Mesenchymal stem cell (in vitro differentiated cells and primary cell): ENCODE data around the gene CLMN.

Experiments
- DNase-seq: peaks from one replicate; pipeline ENCODE4 v3.0.0-alpha.2; 2013
- H2AFZ ChIP-seq: one replicate; pipeline ENCODE4 v1.6.1; 2013; ENCODE audit warnings: low read depth, mild to moderate bottlenecking, control low read depth, inconsistent platforms, low read length, moderate library complexity
- H2AK5ac ChIP-seq: 2 replicates; pipeline ENCODE4 v1.6.1; 2013; ENCODE audit warnings: low read length, moderate library complexity, mild to moderate bottlenecking, inconsistent platforms; ENCODE audit not compliant: severe bottlenecking
- H2BK120ac ChIP-seq: one replicate; pipeline ENCODE4 v1.6.1; 2013; ENCODE audit warnings: low read depth, mild to moderate bottlenecking, inconsistent platforms, low read length, moderate library complexity
- H2BK12ac ChIP-seq, 2 experiments: one replicate each; pipeline ENCODE4 v1.6.1; 2013; ENCODE audit warnings: inconsistent platforms in 2 of 2, low read length in 2 of 2, mild to moderate bottlenecking in 2 of 2, moderate library complexity in 2 of 2, control low read depth in 1 of 2
- H2BK15ac ChIP-seq: one replicate; pipeline ENCODE4 v1.6.1; 2013; ENCODE audit warnings: mild to moderate bottlenecking, low read depth, inconsistent platforms; ENCODE audit not compliant: poor library complexity, severe bottlenecking
- H2BK5ac ChIP-seq: 2 replicates; pipeline ENCODE4 v1.6.1; 2013; ENCODE audit warnings: low read depth, mild to moderate bottlenecking, low read length, control low read depth, inconsistent platforms; ENCODE audit not compliant: poor library complexity, severe bottlenecking
- H3K14ac ChIP-seq, 2 experiments: one replicate each; pipeline ENCODE4 v1.6.1; 2013; ENCODE audit warnings: inconsistent platforms in 2 of 2, low read length in 2 of 2, control low read depth in 1 of 2, mild to moderate bottlenecking in 1 of 2, moderate library complexity in 1 of 2
- H3K18ac ChIP-seq, 2 experiments: one replicate each; pipeline ENCODE4 v1.6.1; 2013; ENCODE audit warnings: inconsistent platforms in 2 of 2, low read length in 2 of 2, control low read depth in 1 of 2, low read depth in 1 of 2, mild to moderate bottlenecking in 1 of 2
- H3K23ac ChIP-seq, 2 experiments: one replicate each; pipeline ENCODE4 v1.6.1; 2013; ENCODE audit warnings: inconsistent platforms in 2 of 2, low read length in 2 of 2, mild to moderate bottlenecking in 2 of 2, moderate library complexity in 2 of 2, control low read depth in 1 of 2
- H3K27ac ChIP-seq: 2 replicates; pipeline ENCODE4 v1.5.1; 2013; ENCODE audit warnings: mild to moderate bottlenecking, moderate library complexity, low read length, control low read depth, inconsistent platforms; ENCODE audit not compliant: poor library complexity, severe bottlenecking
- H3K27me3 ChIP-seq, 2 experiments: 2 replicates each; pipeline versions ENCODE4 v1.6.1 to v1.7.0; 2013; ENCODE audit warnings: low read length in 2 of 2, mild to moderate bottlenecking in 2 of 2, moderate library complexity in 2 of 2, control low read depth in 1 of 2, inconsistent platforms in 1 of 2; ENCODE audit not compliant: control insufficient read depth in 1 of 2, insufficient read depth in 1 of 2
- H3K36me3 ChIP-seq, 2 experiments: 2 replicates each; pipeline versions ENCODE4 v1.6.1 to v1.7.0; 2013; ENCODE audit warnings: low read length in 2 of 2, control low read depth in 1 of 2, inconsistent platforms in 1 of 2, low read depth in 1 of 2, mild to moderate bottlenecking in 1 of 2; ENCODE audit not compliant: insufficient read depth in 2 of 2, control insufficient read depth in 1 of 2
- H3K4ac ChIP-seq, 2 experiments: one replicate each; pipeline ENCODE4 v1.6.1; 2013; ENCODE audit warnings: inconsistent platforms in 2 of 2, low read length in 2 of 2, mild to moderate bottlenecking in 2 of 2, moderate library complexity in 2 of 2, control low read depth in 1 of 2, low read depth in 1 of 2
- H3K4me1 ChIP-seq: 2 replicates; pipeline ENCODE4 v1.6.1; 2013; ENCODE audit warnings: low read depth, low read length, control low read depth; ENCODE audit not compliant: control insufficient read depth, insufficient read depth
- H3K4me2 ChIP-seq: 2 replicates; pipeline ENCODE4 v1.6.1; 2013; ENCODE audit warnings: low read length, mild to moderate bottlenecking, inconsistent platforms; ENCODE audit not compliant: poor library complexity, severe bottlenecking
- H3K4me3 ChIP-seq, 2 experiments: 2 replicates each; pipeline versions ENCODE4 v1.5.1 to v1.7.0; 2013; ENCODE audit warnings: low read length in 2 of 2, mild to moderate bottlenecking in 2 of 2, control low read depth in 1 of 2, low read depth in 1 of 2; ENCODE audit not compliant: insufficient read depth in 1 of 2
- H3K79me1 ChIP-seq: replicated peaks from 2 replicates; pipeline ENCODE4 v1.6.1; 2013; ENCODE audit warnings: mild to moderate bottlenecking, control low read depth, low read length, inconsistent platforms; ENCODE audit not compliant: poor library complexity, severe bottlenecking
- H3K9ac ChIP-seq: 2 replicates; pipeline ENCODE4 v1.7.0; 2013; ENCODE audit warnings: mild to moderate bottlenecking, low read length, moderate library complexity
- H3K9me3 ChIP-seq: 2 replicates; pipeline ENCODE4 v1.7.0; 2013; ENCODE audit warnings: mild to moderate bottlenecking, low read length; ENCODE audit not compliant: control insufficient read depth
- H4K8ac ChIP-seq: one replicate; pipeline ENCODE4 v1.6.1; 2013; ENCODE audit warnings: inconsistent platforms, mild to moderate bottlenecking, low read length, moderate library complexity
- H4K91ac ChIP-seq: one replicate; pipeline ENCODE4 v1.6.1; 2013; ENCODE audit warnings: mild to moderate bottlenecking, low read length, inconsistent platforms
- WGBS: methylation state at CpG from one replicate; pipeline ENCODE4 v1.1.7; 2013; ENCODE audit warnings: mixed read lengths; 5-methylcytosine and 5-hydroxymethylcytosine counted together

Gene CLMN

DNA sequence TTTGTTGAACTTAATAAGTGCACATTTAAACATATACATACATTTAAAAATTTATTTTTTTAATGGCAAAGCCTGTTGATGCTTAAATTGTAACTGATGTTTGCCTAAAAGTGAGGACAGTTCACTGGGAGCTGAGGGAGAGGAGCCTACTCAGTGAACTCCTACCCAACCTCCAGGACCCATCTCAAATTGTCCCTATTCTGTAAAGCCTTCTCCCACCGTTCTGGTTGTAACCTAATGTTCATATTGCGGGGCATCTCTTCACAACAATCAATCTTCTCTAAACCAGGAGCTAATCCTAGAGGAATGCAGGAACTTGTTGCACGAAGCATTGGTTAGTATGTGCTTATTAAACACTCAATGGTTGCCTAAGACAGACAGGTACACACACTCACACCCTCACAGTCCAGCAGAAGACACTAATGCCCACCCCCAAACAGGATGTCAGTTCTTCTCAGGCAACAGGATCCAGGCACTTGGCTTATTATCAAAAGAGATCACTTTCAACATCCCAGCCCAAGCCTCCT is 1.8 kb downstream of the CLMN start:
- no peak overlapping the region for H3K23ac ChIP-seq
- peaks cover 0 to 7% of the 10 kb centered on the region in 2 experiments for H3K36me3 ChIP-seq
- H2BK12ac ChIP-seq, result no peak overlapping the region
- H3K9me3 ChIP-seq, result no peaks in the 10 kb centered on the region
- H2AFZ ChIP-seq, result no peak overlapping the region
- no peak overlapping the region for H3K18ac ChIP-seq
- no peak overlapping the region for H3K9ac ChIP-seq
- H3K4me2 ChIP-seq, result peak overlapping the region; percentile 93
- H4K8ac ChIP-seq, result no peak overlapping the region
- peaks cover 7% of the 10 kb centered on the region for H3K79me1 ChIP-seq
- H2BK15ac ChIP-seq, result no peak overlapping the region
- H3K4me1 ChIP-seq, result peaks cover 54% of the 10 kb centered on the region
- H3K27me3 ChIP-seq, result peaks cover 0 to 35% of the 10 kb centered on the region in 2 experiments
- H2BK5ac ChIP-seq, result no peak overlapping the region
- WGBS, result 64% methylated on average over 3 of the region's 3 CpGs
- no peak for DNase-seq
- no peak overlapping the region for H3K4ac ChIP-seq
- H3K14ac ChIP-seq, result no peak overlapping the region
- H2AK5ac ChIP-seq, result peak overlapping the region; percentile 78
- no peak overlapping the region for H4K91ac ChIP-seq
- H3K27ac ChIP-seq, result peak overlapping the region; percentile 29
- H3K4me3 ChIP-seq, result no peak overlapping the region
- H2BK120ac ChIP-seq, result no peak overlapping the region

DNA sequence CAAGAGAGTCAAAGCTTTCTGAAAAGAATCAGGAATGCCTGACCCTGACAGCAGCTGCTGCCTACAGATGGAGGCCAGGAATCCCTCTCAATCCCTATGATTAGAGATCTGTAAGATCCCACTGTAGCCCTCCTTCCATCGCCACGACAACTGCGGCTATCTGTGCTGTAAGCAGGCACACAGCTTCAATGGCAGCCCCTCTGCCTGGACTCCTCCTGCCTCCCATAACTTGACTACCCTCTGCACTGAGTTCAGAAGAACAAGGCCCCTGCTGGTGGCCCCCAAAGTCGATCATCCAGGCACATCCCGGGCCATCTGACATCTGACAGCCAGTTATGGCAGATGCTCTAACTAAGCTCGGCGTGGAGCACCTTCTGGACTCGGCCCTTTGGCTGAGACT is 2.9 kb downstream of the CLMN start:
- no peak overlapping the region for H4K91ac ChIP-seq
- no peak overlapping the region for H2BK15ac ChIP-seq
- peaks cover 59% of the 10 kb centered on the region for H3K4me1 ChIP-seq
- H3K27me3 ChIP-seq, result peaks cover 0 to 24% of the 10 kb centered on the region in 2 experiments
- peaks cover 0 to 7% of the 10 kb centered on the region in 2 experiments for H3K36me3 ChIP-seq
- WGBS, result 87% methylated on average over 8 of the region's 8 CpGs
- no peak overlapping the region for H2AK5ac ChIP-seq
- H3K4me3 ChIP-seq, result no peak overlapping the region
- no peak overlapping the region for H3K27ac ChIP-seq
- no peak overlapping the region for H2BK120ac ChIP-seq
- H3K18ac ChIP-seq, result no peak overlapping the region
- no peak for DNase-seq
- H3K9me3 ChIP-seq, result no peaks in the 10 kb centered on the region
- no peak overlapping the region for H3K9ac ChIP-seq
- peaks cover 7% of the 10 kb centered on the region for H3K79me1 ChIP-seq
- H2AFZ ChIP-seq, result no peak overlapping the region
- no peak overlapping the region for H3K23ac ChIP-seq
- H2BK5ac ChIP-seq, result no peak overlapping the region
- no peak overlapping the region for H3K14ac ChIP-seq
- no peak overlapping the region for H4K8ac ChIP-seq
- H2BK12ac ChIP-seq, result no peak overlapping the region
- no peak overlapping the region for H3K4me2 ChIP-seq
- H3K4ac ChIP-seq, result no peak overlapping the region

DNA sequence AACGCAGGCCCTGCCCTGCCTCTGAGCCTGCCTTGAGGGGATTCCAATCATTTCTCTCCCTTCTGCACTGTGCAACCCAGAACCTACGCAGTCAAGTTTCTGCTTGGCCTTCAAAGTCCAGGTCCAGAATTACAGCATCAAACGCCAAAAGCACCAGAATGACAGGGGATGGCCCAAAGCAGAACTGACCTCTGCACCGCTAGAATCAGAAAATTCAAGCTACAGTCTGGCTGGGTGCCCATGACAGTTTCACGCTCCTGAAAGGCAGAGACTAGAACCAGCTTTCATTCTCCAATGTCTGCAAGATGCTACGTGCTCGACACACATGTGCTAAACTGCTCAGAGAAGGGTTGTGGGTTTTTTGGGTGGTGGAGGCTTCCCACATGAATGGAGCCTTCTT is 4.1 kb downstream of the CLMN start:
- no peak overlapping the region for H3K14ac ChIP-seq
- H3K9ac ChIP-seq, result no peak overlapping the region
- H3K4me2 ChIP-seq, result no peak overlapping the region
- peaks cover 0 to 10% of the 10 kb centered on the region in 2 experiments for H3K36me3 ChIP-seq
- H2BK15ac ChIP-seq, result no peak overlapping the region
- no peak overlapping the region for H2AFZ ChIP-seq
- peak overlapping the region; percentile 73 for H2AK5ac ChIP-seq
- no peaks in the 10 kb centered on the region for H3K9me3 ChIP-seq
- no peak overlapping the region for H4K91ac ChIP-seq
- H2BK12ac ChIP-seq, result peak overlapping the region in 1 of 2 experiments; percentile 16
- peaks cover 62% of the 10 kb centered on the region for H3K4me1 ChIP-seq
- H2BK120ac ChIP-seq, result no peak overlapping the region
- no peak overlapping the region for H3K23ac ChIP-seq
- H3K79me1 ChIP-seq, result peaks cover 13% of the 10 kb centered on the region
- DNase-seq, result no peak
- H3K4ac ChIP-seq, result no peak overlapping the region
- 95% methylated on average over 7 of the region's 7 CpGs for WGBS
- no peak overlapping the region for H3K27ac ChIP-seq
- H4K8ac ChIP-seq, result no peak overlapping the region
- no peak overlapping the region for H3K18ac ChIP-seq
- no peak overlapping the region for H2BK5ac ChIP-seq
- H3K4me3 ChIP-seq, result no peak overlapping the region
- peaks cover 0 to 19% of the 10 kb centered on the region in 2 experiments for H3K27me3 ChIP-seq

DNA sequence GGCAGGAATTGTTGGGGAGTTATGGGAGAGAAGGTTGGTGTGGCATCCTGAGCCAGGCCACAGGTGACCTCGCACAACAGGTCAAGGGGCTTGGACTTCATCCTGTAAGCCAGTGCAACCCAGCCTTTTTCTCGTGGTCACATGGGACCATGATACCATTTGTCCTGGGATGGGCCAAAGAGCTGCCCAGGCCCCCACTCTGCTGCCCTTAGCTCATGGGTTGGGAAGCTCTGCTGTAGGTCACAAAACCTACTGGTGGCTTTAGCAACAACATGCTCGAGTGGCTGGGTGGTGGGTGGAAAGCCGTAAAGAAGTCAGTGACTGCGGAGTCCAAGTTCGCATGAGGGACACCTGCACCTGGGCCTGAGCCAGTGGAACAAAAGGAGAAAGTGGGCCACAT is 4.6 kb downstream of the CLMN start:
- no peak overlapping the region for H4K8ac ChIP-seq

More for the DNA sequence above, 4.6 kb downstream of the CLMN start:
- Histone ChIP-seq H3K27ac (peak overlapping the region; percentile 70), H3K14ac (no peak overlapping the region), H2AFZ (no peak overlapping the region), H3K4me3 (no peak overlapping the region), H3K79me1 (peaks cover 17% of the 10 kb centered on the region), H3K9me3 (no peaks in the 10 kb centered on the region), H3K9ac (no peak overlapping the region), H3K4ac (no peak overlapping the region), H2BK15ac (no peak overlapping the region), H3K4me1 (peaks cover 60% of the 10 kb centered on the region), H4K91ac (no peak overlapping the region), H3K23ac (no peak overlapping the region), H2BK120ac (no peak overlapping the region), H2BK12ac (no peak overlapping the region), H3K4me2 (no peak overlapping the region), H2BK5ac (no peak overlapping the region), H3K27me3 (peaks cover 0 to 15% of the 10 kb centered on the region in 2 experiments), H3K36me3 (peaks cover 0 to 13% of the 10 kb centered on the region in 2 experiments), H3K18ac (no peak overlapping the region), H2AK5ac (peak overlapping the region; percentile 73)
- WGBS, result 96% methylated on average over 6 of the region's 6 CpGs
- DNase-seq, result no peak
